ENCODE measurements around the gene CHRNG. TPM values are rescaled to one million over a fixed set of nuclear protein-coding genes. Genes with fewer than 3 reads are reported as not detected.

CHRNG gene
- total and polyA plus RNA-seq, 2 donors (not counting 3 experiments of a cell fraction or from before 2014, with no cell fraction given) = not detected

GRCh38 chr2:232540441-232541041, 1.0 kb downstream of the CHRNG start:
- FAIRE-seq (no peak), DNase-seq (ENCODE audit: low read depth, low spot score) (no peak)
- H3K4me3 ChIP-seq (replicated peaks in 1 of 3; ENCODE audit: insufficient read depth in 1 of 3, low read depth in 1 of 3, low read length in 3 of 3) = no peak overlapping the region
- no TSS peak for BruUV-seq (replicated peaks)
- H2AFZ ChIP-seq (ENCODE audit: low read depth, low read length) = no peak overlapping the region
- H3K4me1 ChIP-seq (ENCODE audit: control insufficient read depth, extremely low read depth, insufficient read depth, low read length) = no peaks in the 10 kb centered on the region
- H3K9ac ChIP-seq (replicated peaks; ENCODE audit: extremely low read depth, insufficient read depth, low read length) = no peak overlapping the region
- H3K79me2 ChIP-seq (ENCODE audit: control insufficient read depth, insufficient read depth, low read length) = no peaks in the 10 kb centered on the region
- H4K20me1 ChIP-seq (replicated peaks; ENCODE audit: control insufficient read depth, extremely low read depth, insufficient read depth, low read length) = no peaks in the 10 kb centered on the region
- intact Hi-C loops (cut with micrococcal nuclease) = no loop called here
- H3K9me1 ChIP-seq (replicated peaks; ENCODE audit: control insufficient read depth, extremely low read depth, insufficient read depth, low read length) = no peaks in the 10 kb centered on the region
- H3K27ac ChIP-seq (ENCODE audit: insufficient read depth, low read depth, low read length) = no peak overlapping the region
- H3K4me2 ChIP-seq (ENCODE audit: insufficient read depth, low read length) = no peak overlapping the region
- H3K27me3 ChIP-seq (ENCODE audit: control insufficient read depth in 2 of 2, insufficient read depth in 2 of 2, low read length in 2 of 2) = no peaks in the 10 kb centered on the region
- POLR2A ChIA-PET = no interaction called here
- TF ChIP-seq POLR2AphosphoS5 (IDR thresholded peaks at IDR 0.05; ENCODE audit: insufficient read depth, low read depth, low read length) = no peak
- no peak for TF ChIP-seq MAX (IDR thresholded peaks at IDR 0.05; ENCODE audit: insufficient read depth, insufficient read length)
- no peak for TF ChIP-seq POLR2A (IDR thresholded peaks at IDR 0.05; ENCODE audit: low read depth, low read length)
- no peak for TF ChIP-seq FOS (IDR thresholded peaks at IDR 0.05; ENCODE audit: borderline replicate concordance, insufficient read depth, low read length)
- no peak for TF ChIP-seq EZH2 (IDR thresholded peaks at IDR 0.05; ENCODE audit: borderline replicate concordance, low read depth, low read length, severe bottlenecking)
- no peak for TF ChIP-seq JUN (IDR thresholded peaks at IDR 0.05; ENCODE audit: borderline replicate concordance, insufficient read depth, insufficient read length, low read depth)
- no peak for TF ChIP-seq CTCF (IDR thresholded peaks at IDR 0.05; ENCODE audit: extremely low read depth in 1 of 2, insufficient read depth in 1 of 2, low read depth in 1 of 2, low read length in 2 of 2)
- dilution Hi-C loops (cut with MboI; ENCODE audit: extremely low pct_ligation_motif_present, low sequenced_read_pairs) = no loop called here
- H3K36me3 ChIP-seq (ENCODE audit: control insufficient read depth in 2 of 2, extremely low read depth in 1 of 2, insufficient read depth in 2 of 2, low read length in 2 of 2) = no peaks in the 10 kb centered on the region
- CTCF ChIA-PET = no interaction called here
- H3K9me3 ChIP-seq (replicated peaks; ENCODE audit: control insufficient read depth, insufficient read depth, low read length) = no peaks in the 10 kb centered on the region

Data from endothelial cell of umbilical vein (primary cell).